Activated T-cell treated with anti-CD3 and anti-CD28 coated beads, Interleukin-2, amount 50 U/mL, for 4 hours (primary cell): ENCODE measurements around the gene TBC1D10A. TPM values are rescaled to one million over a fixed set of nuclear protein-coding genes. Genes with fewer than 3 reads are reported as not detected.

Source experiments
- ATAC-seq, 2 donors: fragments of 200-7000 bp; cut with Tn5 transposase; one replicate each; pipeline ENCODE4 v1.10.0; 2021
- DNase-seq: peaks from one replicate; pipeline ENCODE4 v3.0.0-alpha.2; 2020
- H3K27me3 Mint-ChIP-seq: one replicate; pipeline ENCODE4 v1.8.0; 2021; ENCODE audit warnings: low read depth, mixed read lengths
- H3K36me3 Mint-ChIP-seq: one replicate; pipeline ENCODE4 v1.8.0; 2022; ENCODE audit warnings: mixed read lengths; ENCODE audit not compliant: insufficient read depth
- H3K4me1 Mint-ChIP-seq: one replicate; pipeline ENCODE4 v1.8.0; 2021; ENCODE audit warnings: low read depth, mixed read lengths
- H3K4me3 Mint-ChIP-seq: one replicate; pipeline ENCODE4 v1.8.0; 2021; ENCODE audit warnings: mild to moderate bottlenecking, moderate library complexity, mixed read lengths
- H3K9me3 Mint-ChIP-seq: one replicate; pipeline ENCODE4 v1.8.0; 2021; ENCODE audit warnings: mixed read lengths
- total RNA-seq, 3 donors: library from RNA; stranded (reverse); gene quantifications; one replicate each; pipeline ENCODE4 v1.2.1, GENCODE V29; 2021

Gene TBC1D10A
- total RNA-seq, result 10 to 100 TPM; 12.6 to 16.4 (median 14.0) TPM

- peak; percentile 85 to 89 for ATAC-seq
- peak; percentile 92 for DNase-seq
- no peaks in the 10 kb centered on the region for H3K9me3 Mint-ChIP-seq
- no peaks in the 10 kb centered on the region for H3K27me3 Mint-ChIP-seq
- peaks cover 13% of the 10 kb centered on the region for H3K36me3 Mint-ChIP-seq
- H3K4me3 Mint-ChIP-seq, result peak within 1 kb of the TSS; percentile 85
- H3K4me1 Mint-ChIP-seq, result peaks cover 45% of the 10 kb centered on the region
These were observed at the start of gene TBC1D10A for GRCh38 chr22:30326706-30327362. TBC1D10A (minus strand) TSS chr22:30326941; CDS start chr22:30326881, 60 bp downstream.

GRCh38 chr22:30375312-30375849 lies 48.6 kb upstream of the TBC1D10A start:
- ATAC-seq (no peak), DNase-seq (no peak)
- H3K4me1 Mint-ChIP-seq, result no peaks in the 10 kb centered on the region
- H3K4me3 Mint-ChIP-seq, result no peak overlapping the region
- no peaks in the 10 kb centered on the region for H3K36me3 Mint-ChIP-seq
- no peaks in the 10 kb centered on the region for H3K27me3 Mint-ChIP-seq
- H3K9me3 Mint-ChIP-seq, result no peaks in the 10 kb centered on the region

- Mint-ChIP-seq H3K36me3 (no peaks in the 10 kb centered on the region), H3K4me3 (no peak overlapping the region), H3K9me3 (no peaks in the 10 kb centered on the region), H3K27me3 (no peaks in the 10 kb centered on the region), H3K4me1 (no peaks in the 10 kb centered on the region)
- no peak for ATAC-seq
- no peak for DNase-seq
These were observed 46.9 kb upstream of the TBC1D10A start for GRCh38 chr22:30373331-30374325.

GRCh38 chr22:30372915-30373314 lies 46.2 kb upstream of the TBC1D10A start:
- Mint-ChIP-seq H3K36me3 (no peaks in the 10 kb centered on the region), H3K4me3 (no peak overlapping the region), H3K27me3 (no peaks in the 10 kb centered on the region), H3K4me1 (no peaks in the 10 kb centered on the region), H3K9me3 (no peaks in the 10 kb centered on the region)
- no peak for ATAC-seq
- no peak for DNase-seq

- Mint-ChIP-seq H3K4me3 (no peak overlapping the region), H3K9me3 (no peaks in the 10 kb centered on the region), H3K27me3 (no peaks in the 10 kb centered on the region), H3K36me3 (no peaks in the 10 kb centered on the region), H3K4me1 (no peaks in the 10 kb centered on the region)
- ATAC-seq (no peak), DNase-seq (no peak)
These were observed 45.2 kb upstream of the TBC1D10A start for GRCh38 chr22:30371981-30372380.

GRCh38 chr22:30371321-30371720 lies 44.6 kb upstream of the TBC1D10A start:
- no peaks in the 10 kb centered on the region for H3K27me3 Mint-ChIP-seq
- DNase-seq, result no peak
- H3K4me3 Mint-ChIP-seq, result no peak overlapping the region
- no peaks in the 10 kb centered on the region for H3K9me3 Mint-ChIP-seq
- no peaks in the 10 kb centered on the region for H3K4me1 Mint-ChIP-seq
- no peak for ATAC-seq
- H3K36me3 Mint-ChIP-seq, result peaks cover 3% of the 10 kb centered on the region

- H3K27me3 Mint-ChIP-seq, result no peaks in the 10 kb centered on the region
- ATAC-seq (no peak), DNase-seq (no peak)
- H3K9me3 Mint-ChIP-seq, result no peaks in the 10 kb centered on the region
- no peak overlapping the region for H3K4me3 Mint-ChIP-seq
- H3K36me3 Mint-ChIP-seq, result peaks cover 3% of the 10 kb centered on the region
- H3K4me1 Mint-ChIP-seq, result no peaks in the 10 kb centered on the region
These were observed 44.0 kb upstream of the TBC1D10A start for GRCh38 chr22:30370641-30371230.

- Mint-ChIP-seq H3K36me3 (peaks cover 7% of the 10 kb centered on the region), H3K27me3 (no peaks in the 10 kb centered on the region), H3K4me3 (no peak overlapping the region), H3K9me3 (no peaks in the 10 kb centered on the region), H3K4me1 (no peaks in the 10 kb centered on the region)
- DNase-seq (no peak), ATAC-seq (no peak)
These were observed 41.7 kb upstream of the TBC1D10A start for GRCh38 chr22:30368420-30368819.

- Mint-ChIP-seq H3K9me3 (no peaks in the 10 kb centered on the region), H3K4me3 (no peak overlapping the region), H3K4me1 (no peaks in the 10 kb centered on the region), H3K36me3 (peaks cover 7% of the 10 kb centered on the region), H3K27me3 (no peaks in the 10 kb centered on the region)
- ATAC-seq (no peak), DNase-seq (no peak)
These were observed 39.1 kb upstream of the TBC1D10A start for GRCh38 chr22:30365891-30366290.

GRCh38 chr22:30362651-30363281 lies 36.0 kb upstream of the TBC1D10A start:
- H3K36me3 Mint-ChIP-seq, result peaks cover 7% of the 10 kb centered on the region
- no peaks in the 10 kb centered on the region for H3K27me3 Mint-ChIP-seq
- ATAC-seq (no peak), DNase-seq (no peak)
- H3K9me3 Mint-ChIP-seq, result no peaks in the 10 kb centered on the region
- H3K4me3 Mint-ChIP-seq, result no peak overlapping the region
- H3K4me1 Mint-ChIP-seq, result peaks cover 2% of the 10 kb centered on the region

GRCh38 chr22:30361916-30362650 lies 35.3 kb upstream of the TBC1D10A start:
- Mint-ChIP-seq H3K4me1 (peaks cover 6% of the 10 kb centered on the region), H3K4me3 (no peak overlapping the region), H3K27me3 (no peaks in the 10 kb centered on the region), H3K9me3 (no peaks in the 10 kb centered on the region), H3K36me3 (peaks cover 7% of the 10 kb centered on the region)
- no peak for ATAC-seq
- no peak for DNase-seq

- Mint-ChIP-seq H3K27me3 (no peaks in the 10 kb centered on the region), H3K4me1 (peaks cover 32% of the 10 kb centered on the region), H3K36me3 (peaks cover 12% of the 10 kb centered on the region), H3K4me3 (no peak overlapping the region), H3K9me3 (no peaks in the 10 kb centered on the region)
- DNase-seq, result no peak
- ATAC-seq, result no peak
These were observed 31.8 kb upstream of the TBC1D10A start for GRCh38 chr22:30358541-30358940.

- Mint-ChIP-seq H3K36me3 (peaks cover 12% of the 10 kb centered on the region), H3K4me1 (peaks cover 37% of the 10 kb centered on the region), H3K27me3 (no peaks in the 10 kb centered on the region), H3K4me3 (peak overlapping the region; percentile 96), H3K9me3 (no peaks in the 10 kb centered on the region)
- DNase-seq, result no peak
- no peak for ATAC-seq
These were observed 31.0 kb upstream of the TBC1D10A start for GRCh38 chr22:30357650-30358215.
